ENCODE data around the gene DHRS7.

DNA sequence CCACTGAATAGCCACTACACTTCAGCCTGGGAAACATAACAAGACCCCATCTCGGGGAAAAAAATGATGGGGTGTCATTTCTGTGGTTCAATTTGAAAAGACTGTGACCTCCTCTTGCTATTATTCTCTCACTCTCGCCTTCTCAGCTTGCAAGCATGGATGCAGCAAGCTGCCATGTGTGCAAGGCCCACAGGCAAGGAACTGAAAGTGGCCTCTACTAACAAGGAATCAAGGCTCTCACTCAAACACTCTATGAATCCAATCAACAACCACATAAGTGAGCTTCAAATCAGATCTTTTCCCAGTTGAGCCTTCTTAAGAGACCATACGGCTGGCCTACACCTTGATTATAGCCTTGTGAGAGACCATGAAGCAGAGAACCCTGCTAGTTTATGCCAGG is 17.9 kb upstream of the DHRS7 start:
- TF ChIP-seq, protein P1, sequence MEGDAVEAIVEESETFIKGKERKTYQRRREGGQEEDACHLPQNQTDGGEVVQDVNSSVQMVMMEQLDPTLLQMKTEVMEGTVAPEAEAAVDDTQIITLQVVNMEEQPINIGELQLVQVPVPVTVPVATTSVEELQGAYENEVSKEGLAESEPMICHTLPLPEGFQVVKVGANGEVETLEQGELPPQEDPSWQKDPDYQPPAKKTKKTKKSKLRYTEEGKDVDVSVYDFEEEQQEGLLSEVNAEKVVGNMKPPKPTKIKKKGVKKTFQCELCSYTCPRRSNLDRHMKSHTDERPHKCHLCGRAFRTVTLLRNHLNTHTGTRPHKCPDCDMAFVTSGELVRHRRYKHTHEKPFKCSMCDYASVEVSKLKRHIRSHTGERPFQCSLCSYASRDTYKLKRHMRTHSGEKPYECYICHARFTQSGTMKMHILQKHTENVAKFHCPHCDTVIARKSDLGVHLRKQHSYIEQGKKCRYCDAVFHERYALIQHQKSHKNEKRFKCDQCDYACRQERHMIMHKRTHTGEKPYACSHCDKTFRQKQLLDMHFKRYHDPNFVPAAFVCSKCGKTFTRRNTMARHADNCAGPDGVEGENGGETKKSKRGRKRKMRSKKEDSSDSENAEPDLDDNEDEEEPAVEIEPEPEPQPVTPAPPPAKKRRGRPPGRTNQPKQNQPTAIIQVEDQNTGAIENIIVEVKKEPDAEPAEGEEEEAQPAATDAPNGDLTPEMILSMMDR (IDR thresholded peaks at IDR 0.05): no peak
- no peak for TF ChIP-seq POLR2A (IDR thresholded peaks at IDR 0.05)

Data from Peyer's patch (tissue), 4 donors.